OCI-LY7 (cell line): ENCODE measurements around the gene FAIM2.

Experiments used
- CTCF ChIP-seq: fragments of 200-600 bp; sonication (generic); conservative IDR thresholded peaks from 2 replicates; pipeline ENCODE4 v1.5.1; 2014; ENCODE audit warnings: mild to moderate bottlenecking, antibody characterized with exemption, low read length, moderate library complexity, mixed read lengths
- EZH2phosphoT487 ChIP-seq: fragments of 200-600 bp; sonication (generic); IDR thresholded peaks from 2 replicates; pipeline ENCODE4 v1.6.1; 2018; ENCODE audit warnings: low read depth, borderline replicate concordance, mild to moderate bottlenecking, mixed run types, antibody characterized with exemption, low read length, moderate library complexity, mixed read lengths

GRCh38 chr12:49824416-49824815, 79.3 kb downstream of the FAIM2 start:
- TF ChIP-seq CTCF (no peak), EZH2phosphoT487 (no peak)
